Left lung (tissue), 10 donors: ENCODE measurements around the gene DNAJC8. TPM values are rescaled to one million over a fixed set of nuclear protein-coding genes. Genes with fewer than 3 reads are reported as not detected.

Experiments
- ATAC-seq: fragments of 200-7000 bp; cut with Tn5 transposase; one replicate; pipeline ENCODE4 v1.9.1; 2020; ENCODE audit warnings: moderate library complexity
- DNase-seq, 4 donors: peaks; one replicate each; pipeline ENCODE4 v3.0.0-alpha.2; 2013 to 2020
- H3K27ac ChIP-seq, 2 donors: fragments of 200-600 bp; sonication (generic) in 1 of 2; one replicate each; pipeline versions ENCODE4 v1.5.0 to v1.8.0; 2020 to 2021
- H3K27me3 ChIP-seq, 2 donors: fragments of 200-600 bp; sonication (generic) in 1 of 2; one replicate each; pipeline versions ENCODE4 v1.5.0 to v1.8.0; 2020 to 2021
- H3K36me3 ChIP-seq, 2 donors: fragments of 200-600 bp; sonication (generic) in 1 of 2; one replicate each; pipeline versions ENCODE4 v1.5.0 to v1.8.0; 2020 to 2021
- H3K4me1 ChIP-seq, 2 donors: fragments of 200-600 bp; one replicate each; pipeline ENCODE4 v1.8.0; 2021
- H3K4me3 ChIP-seq, 2 donors: fragments of 200-600 bp; sonication (generic) in 1 of 2; one replicate each; pipeline versions ENCODE4 v1.5.0 to v1.8.0; 2020 to 2021; ENCODE audit warnings: mild to moderate bottlenecking in 1 of 2
- H3K9me3 ChIP-seq, 2 donors: fragments of 200-600 bp; sonication (generic) in 1 of 2; one replicate each; pipeline versions ENCODE4 v1.5.0 to v1.8.0; 2020 to 2021
- intact Hi-C, 2 donors: fragments of 100-400 bp; cut with DNase I; formaldehyde crosslinking; loops; one replicate each; pipeline versions ENCODE4 v1.11.2 to v1.14.2; 2022
- polyA plus RNA-seq, 6 donors: library from polyadenylated mRNA; unstranded; fragments of 120-200 nt; gene quantifications; one replicate each; pipeline ENCODE4 v1.2.1, GENCODE V29; 2013; ENCODE audit not compliant: insufficient read length in 6 of 6
- total RNA-seq, 2 donors: library from RNA; stranded (reverse); fragmentation: NEBNext Ultra II Directional; extraction: Animal tissue kit (Norgen Biotek cat#: 25700); gene quantifications; one replicate each; pipeline ENCODE4 v1.2.1, GENCODE V29; 2021
- TF ChIP-seq, protein P1 (sequence below), 2 donors: fragments of 200-600 bp; sonication (generic) in 1 of 2; IDR thresholded peaks; one replicate each; pipeline versions ENCODE4 v1.5.0 to v1.8.0; 2021; ENCODE audit warnings: antibody characterized with exemption in 2 of 2
- donor health status: DM: no; HTN: yes; CAD: no.
- donor health status: DM: no; HTN: no; CAD: no.

The DNAJC8 gene
- total and polyA plus RNA-seq, 8 donors = 65.2 to 151 (median 135) TPM

DNA sequence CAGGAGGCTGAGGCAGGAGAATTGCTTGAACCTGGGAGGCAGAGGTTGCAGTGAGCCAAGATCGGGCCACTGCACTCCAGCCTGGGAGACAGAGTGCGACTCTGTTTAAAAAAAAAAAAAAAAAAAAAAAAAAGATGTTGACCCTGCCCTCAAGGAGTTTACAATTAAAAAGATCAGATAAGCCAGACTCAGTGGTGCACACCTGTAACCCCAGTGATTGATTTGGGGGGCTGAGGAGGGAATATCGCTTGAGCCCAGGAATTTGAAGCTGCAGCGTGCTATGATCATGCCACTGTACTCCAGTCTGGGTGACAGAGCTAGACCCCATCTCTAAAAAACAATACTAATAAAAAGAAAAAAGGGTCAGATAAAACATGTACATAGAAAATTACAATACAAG, 24.9 kb upstream of the DNAJC8 start:
- H3K36me3 ChIP-seq = no peaks in the 10 kb centered on the region
- intact Hi-C loops = no loop called here
- no peak overlapping the region for H3K4me3 ChIP-seq
- H3K9me3 ChIP-seq = no peaks in the 10 kb centered on the region
- no peak overlapping the region for H3K27ac ChIP-seq
- DNase-seq (no peak), ATAC-seq (no peak)
- TF ChIP-seq, protein P1, sequence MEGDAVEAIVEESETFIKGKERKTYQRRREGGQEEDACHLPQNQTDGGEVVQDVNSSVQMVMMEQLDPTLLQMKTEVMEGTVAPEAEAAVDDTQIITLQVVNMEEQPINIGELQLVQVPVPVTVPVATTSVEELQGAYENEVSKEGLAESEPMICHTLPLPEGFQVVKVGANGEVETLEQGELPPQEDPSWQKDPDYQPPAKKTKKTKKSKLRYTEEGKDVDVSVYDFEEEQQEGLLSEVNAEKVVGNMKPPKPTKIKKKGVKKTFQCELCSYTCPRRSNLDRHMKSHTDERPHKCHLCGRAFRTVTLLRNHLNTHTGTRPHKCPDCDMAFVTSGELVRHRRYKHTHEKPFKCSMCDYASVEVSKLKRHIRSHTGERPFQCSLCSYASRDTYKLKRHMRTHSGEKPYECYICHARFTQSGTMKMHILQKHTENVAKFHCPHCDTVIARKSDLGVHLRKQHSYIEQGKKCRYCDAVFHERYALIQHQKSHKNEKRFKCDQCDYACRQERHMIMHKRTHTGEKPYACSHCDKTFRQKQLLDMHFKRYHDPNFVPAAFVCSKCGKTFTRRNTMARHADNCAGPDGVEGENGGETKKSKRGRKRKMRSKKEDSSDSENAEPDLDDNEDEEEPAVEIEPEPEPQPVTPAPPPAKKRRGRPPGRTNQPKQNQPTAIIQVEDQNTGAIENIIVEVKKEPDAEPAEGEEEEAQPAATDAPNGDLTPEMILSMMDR (IDR thresholded peaks at IDR 0.05) = no peak
- no peaks in the 10 kb centered on the region for H3K27me3 ChIP-seq
- H3K4me1 ChIP-seq = peaks cover 9 to 36% of the 10 kb centered on the region in 2 donors

DNA sequence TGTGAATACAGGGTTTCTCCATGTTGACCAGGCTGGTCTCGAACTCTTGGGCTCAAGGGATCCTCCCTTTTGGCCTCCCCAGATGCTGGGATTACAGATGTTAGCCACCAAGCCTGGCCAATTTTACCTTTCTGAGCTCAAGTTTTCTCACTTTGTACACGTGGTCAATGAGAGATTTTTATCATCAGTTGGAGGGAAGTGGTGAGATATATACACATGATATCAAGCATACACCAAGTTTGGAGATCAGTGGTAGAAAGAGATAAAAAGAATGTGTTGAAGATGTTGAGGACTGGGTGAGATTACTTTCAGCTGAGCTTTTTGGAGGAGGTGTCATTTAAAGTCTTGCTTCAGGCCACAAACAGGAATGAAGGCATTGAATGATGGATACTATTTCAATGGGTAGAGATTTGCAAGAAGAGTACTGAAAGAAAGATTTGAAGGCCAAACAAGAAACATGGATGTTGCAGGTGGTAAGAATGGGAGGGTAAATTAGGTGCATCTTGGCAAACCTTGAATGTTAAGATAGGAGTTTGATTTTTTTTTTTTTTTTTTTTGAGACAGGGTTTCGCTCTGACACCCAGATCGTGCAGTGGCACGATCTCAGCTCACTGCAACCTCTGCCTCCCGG, 23.5 kb upstream of the DNAJC8 start:
- Histone ChIP-seq H3K4me3 (no peak overlapping the region), H3K36me3 (no peaks in the 10 kb centered on the region), H3K27me3 (no peaks in the 10 kb centered on the region), H3K9me3 (no peaks in the 10 kb centered on the region), H3K4me1 (peaks cover 7 to 24% of the 10 kb centered on the region in 2 donors), H3K27ac (no peak overlapping the region)
- no peak for ATAC-seq
- TF ChIP-seq, protein P1 (IDR thresholded peaks at IDR 0.05) = no peak
- intact Hi-C loops = no loop called here
- no peak for DNase-seq

DNA sequence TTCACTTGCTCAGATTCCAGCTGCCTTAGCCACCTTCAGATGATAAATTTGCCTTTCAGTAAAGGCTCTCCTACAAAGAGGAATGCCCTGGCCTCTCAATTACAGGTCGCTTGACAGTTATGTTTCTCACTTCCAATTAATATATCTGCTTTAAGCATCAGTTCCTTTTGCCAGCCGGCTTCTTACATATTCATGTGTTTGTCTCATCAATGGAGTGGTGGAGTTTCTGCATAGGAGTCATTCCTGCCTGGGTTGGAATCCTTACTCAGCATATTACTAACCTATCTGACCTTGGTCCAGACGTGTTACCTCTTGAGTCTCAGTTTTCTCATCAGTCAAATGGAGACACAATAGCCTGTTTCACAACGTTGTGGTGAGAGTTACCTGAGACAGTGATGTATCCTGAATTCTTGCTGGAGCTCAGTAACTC, 17.1 kb upstream of the DNAJC8 start:
- Histone ChIP-seq H3K27me3 (no peaks in the 10 kb centered on the region), H3K27ac (peak overlapping the region in 1 of 2 donors; percentile 92), H3K9me3 (no peaks in the 10 kb centered on the region), H3K4me1 (peaks cover 15 to 60% of the 10 kb centered on the region in 2 donors), H3K36me3 (no peaks in the 10 kb centered on the region), H3K4me3 (no peak overlapping the region)
- ATAC-seq = no peak
- intact Hi-C loops = no loop called here
- no peak for DNase-seq
- TF ChIP-seq, protein P1 (IDR thresholded peaks at IDR 0.05) = no peak

DNA sequence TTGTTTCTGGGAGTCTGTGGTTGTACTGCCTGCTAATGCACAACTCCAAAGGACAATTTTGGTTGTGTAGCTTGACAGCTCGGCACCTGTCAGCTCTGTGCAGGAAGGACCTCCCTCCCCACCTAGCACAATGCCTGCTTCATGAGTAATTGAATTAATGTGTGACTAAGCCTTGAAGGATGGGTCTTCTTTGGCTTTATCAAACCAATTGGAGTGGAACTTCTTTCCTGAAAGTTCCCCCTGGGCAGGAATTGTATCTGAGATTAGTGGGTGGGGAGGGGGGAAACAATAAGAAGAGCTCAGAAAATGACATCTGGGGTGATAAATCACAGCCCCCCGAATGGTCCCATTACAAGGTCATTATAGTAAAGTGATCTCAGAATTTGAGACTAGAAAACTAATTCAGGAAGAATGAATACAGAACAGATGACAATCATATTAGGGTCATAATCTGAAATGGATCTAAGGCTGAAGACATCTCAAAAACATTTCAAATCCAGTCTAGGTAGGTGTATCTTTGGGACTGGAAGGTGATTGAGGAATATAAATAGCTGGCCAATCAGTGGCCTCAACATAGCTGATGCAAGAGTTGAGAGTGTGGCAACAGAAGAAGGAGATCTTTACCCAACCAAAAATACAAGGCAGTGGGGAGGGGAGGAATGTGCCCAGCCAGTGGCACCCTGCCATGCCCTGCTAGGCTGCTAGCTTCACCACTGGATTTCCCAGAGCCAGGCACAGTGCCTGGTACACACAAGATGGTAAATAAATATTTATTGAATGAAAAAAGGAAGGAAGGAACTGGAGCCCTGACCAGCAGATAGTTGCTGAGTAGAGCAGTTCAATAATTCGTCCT, 16.4 kb upstream of the DNAJC8 start:
- TF ChIP-seq, protein P1 (IDR thresholded peaks at IDR 0.05) = no peak
- Histone ChIP-seq H3K9me3 (no peaks in the 10 kb centered on the region), H3K4me1 (peaks cover 15 to 66% of the 10 kb centered on the region in 2 donors), H3K27ac (peak overlapping the region; percentile 91 to 92), H3K36me3 (no peaks in the 10 kb centered on the region), H3K27me3 (no peaks in the 10 kb centered on the region), H3K4me3 (no peak overlapping the region)
- DNase-seq (peak in 2 of 4 donors; percentile 78 to 83), ATAC-seq (peak; percentile 38)
- intact Hi-C loops = no loop called here
